Prostate gland (tissue), 2 donors: Measurements from ENCODE around the gene CTNND2. TPM values are rescaled to one million over a fixed set of nuclear protein-coding genes. Genes with fewer than 3 reads are reported as not detected.
"Not testable (repeated sequence)": the region's sequence is repeated elsewhere in the genome, so short reads cannot be mapped to it uniquely, and the experiment has no call there.

Source experiments
- DNase-seq: peaks from one replicate; pipeline ENCODE4 v3.0.0-alpha.2; 2019; ENCODE audit warnings: low spot score
- H3K27ac ChIP-seq, 2 donors: fragments of 200-600 bp; sonication (generic); 2 replicates each; pipeline ENCODE4 v1.5.1; 2017 to 2019
- H3K27me3 ChIP-seq: fragments of 200-600 bp; sonication (generic); replicated peaks from 2 replicates; pipeline ENCODE4 v1.5.1; 2019; ENCODE audit not compliant: insufficient read depth
- H3K36me3 ChIP-seq, 2 donors: fragments of 200-600 bp; sonication (generic); 1 replicate in 1 of 2; 2 replicates in 1 of 2; pipeline versions ENCODE4 v1.5.1 to v1.8.1; 2017 to 2019
- H3K4me1 ChIP-seq: fragments of 200-600 bp; sonication (generic); replicated peaks from 2 replicates; pipeline ENCODE4 v1.5.1; 2019
- H3K4me3 ChIP-seq, 2 donors: fragments of 200-600 bp; sonication (generic); 2 replicates each; pipeline ENCODE4 v1.5.1; 2017 to 2019
- H3K9me3 ChIP-seq: fragments of 200-600 bp; sonication (generic); 2 replicates; pipeline ENCODE4 v1.5.1; 2017
- POLR2A ChIP-seq: fragments of 450-650 bp; IDR thresholded peaks from one replicate; pipeline ENCODE4 v1.6.1; 2016; ENCODE audit warnings: antibody characterized with exemption, mild to moderate bottlenecking
- POLR2AphosphoS5 ChIP-seq: sonication (generic); formaldehyde crosslinking; IDR thresholded peaks from one replicate; pipeline ENCODE4 v1.6.1; 2017; ENCODE audit warnings: antibody characterized with exemption
- WGBS: methylation state at CpG from one replicate; pipeline ENCODE4 v1.1.5; 2018; 5-methylcytosine and 5-hydroxymethylcytosine counted together
- intact Hi-C: fragments of 100-400 bp; cut with DNase I; formaldehyde crosslinking; loops from one replicate; pipeline ENCODE4 v1.14.2; 2022
- total RNA-seq, 2 donors: library from RNA; depleted of rRNA; stranded (reverse); fragments of >200 nt; gene quantifications; one replicate each; pipeline ENCODE4 v1.1.0, GENCODE V29; 2016
- TF ChIP-seq, protein P1 (sequence below), 4 experiments: fragments of 200-600 bp in 2 of 4; fragments of 450-650 bp in 2 of 4; sonication (generic) in 2 of 4; IDR thresholded peaks; 1 replicate in 3 of 4; 2 replicates in 1 of 4; pipeline ENCODE4 v1.5.1; 2016 to 2019; ENCODE audit warnings: antibody characterized with exemption in 4 of 4, mild to moderate bottlenecking in 2 of 4, moderate library complexity in 2 of 4

The CTNND2 gene
- total RNA-seq, 2 donors from 2014 or later = 5.5 to 11.2 TPM

DNA sequence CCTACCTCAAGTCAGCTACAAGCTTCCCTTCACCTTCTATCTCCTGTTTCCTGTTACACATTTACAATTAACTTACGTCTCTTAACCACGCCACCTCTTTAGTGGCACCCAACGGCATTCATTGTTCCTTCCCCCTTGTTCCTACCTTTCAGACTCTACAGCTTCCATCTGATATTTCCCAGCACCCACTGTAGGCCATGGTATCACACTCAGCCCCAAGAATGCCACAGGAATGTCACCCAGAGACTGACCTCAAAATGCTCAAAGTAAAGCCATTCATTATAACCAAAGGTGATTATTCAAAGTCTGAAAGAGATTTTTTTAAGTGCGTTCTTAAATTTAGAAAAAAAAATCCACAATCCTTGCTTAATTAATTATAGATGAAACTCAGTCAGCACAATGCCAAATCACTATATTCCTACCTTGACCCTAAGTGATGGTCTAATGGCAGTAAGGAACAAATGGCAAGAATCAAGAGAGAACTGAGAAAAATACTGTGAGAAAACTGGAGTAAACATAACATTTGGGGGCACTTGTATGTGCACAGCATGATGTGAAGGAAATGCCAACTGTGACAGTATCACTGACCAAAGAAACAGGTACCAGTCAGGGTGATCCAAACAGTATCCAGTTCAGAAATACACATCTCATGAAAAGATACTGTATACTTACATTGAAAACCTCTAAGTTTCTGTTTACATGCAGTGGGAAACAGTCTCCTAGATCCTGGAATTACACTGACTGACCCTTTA, 52.1 kb downstream of the CTNND2 start:
- no peaks in the 10 kb centered on the region for H3K9me3 ChIP-seq
- TF ChIP-seq POLR2A = no peak
- TF ChIP-seq, protein P1, sequence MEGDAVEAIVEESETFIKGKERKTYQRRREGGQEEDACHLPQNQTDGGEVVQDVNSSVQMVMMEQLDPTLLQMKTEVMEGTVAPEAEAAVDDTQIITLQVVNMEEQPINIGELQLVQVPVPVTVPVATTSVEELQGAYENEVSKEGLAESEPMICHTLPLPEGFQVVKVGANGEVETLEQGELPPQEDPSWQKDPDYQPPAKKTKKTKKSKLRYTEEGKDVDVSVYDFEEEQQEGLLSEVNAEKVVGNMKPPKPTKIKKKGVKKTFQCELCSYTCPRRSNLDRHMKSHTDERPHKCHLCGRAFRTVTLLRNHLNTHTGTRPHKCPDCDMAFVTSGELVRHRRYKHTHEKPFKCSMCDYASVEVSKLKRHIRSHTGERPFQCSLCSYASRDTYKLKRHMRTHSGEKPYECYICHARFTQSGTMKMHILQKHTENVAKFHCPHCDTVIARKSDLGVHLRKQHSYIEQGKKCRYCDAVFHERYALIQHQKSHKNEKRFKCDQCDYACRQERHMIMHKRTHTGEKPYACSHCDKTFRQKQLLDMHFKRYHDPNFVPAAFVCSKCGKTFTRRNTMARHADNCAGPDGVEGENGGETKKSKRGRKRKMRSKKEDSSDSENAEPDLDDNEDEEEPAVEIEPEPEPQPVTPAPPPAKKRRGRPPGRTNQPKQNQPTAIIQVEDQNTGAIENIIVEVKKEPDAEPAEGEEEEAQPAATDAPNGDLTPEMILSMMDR (IDR thresholded peaks at IDR 0.05) = no peak
- TF ChIP-seq POLR2AphosphoS5 = no peak
- 58% methylated on average over 4 of the region's 4 CpGs for WGBS

DNA sequence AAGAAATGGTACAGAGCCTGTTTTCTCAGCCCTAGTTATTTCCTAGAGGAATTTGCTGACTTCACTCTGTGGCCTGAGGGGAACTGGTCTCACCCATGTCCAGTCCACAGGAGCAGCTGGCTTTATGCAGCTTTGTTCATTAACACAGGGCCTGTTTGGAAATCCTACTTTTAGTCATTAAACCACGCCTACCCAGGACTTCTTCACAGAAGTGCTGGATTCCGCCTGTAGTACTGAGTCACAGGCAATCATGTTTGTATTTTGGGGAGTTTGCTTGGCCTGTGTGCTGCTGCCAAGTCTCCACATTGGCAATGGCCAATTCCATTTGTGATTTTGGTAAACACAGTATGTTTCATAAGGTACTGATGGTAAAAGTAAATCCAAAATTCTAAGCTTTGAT, 52.8 kb downstream of the CTNND2 start:
- TF ChIP-seq POLR2A (no peak), POLR2AphosphoS5 (no peak)
- TF ChIP-seq, protein P1 (IDR thresholded peaks at IDR 0.05) = no peak
- Histone ChIP-seq H3K4me3 (no peak overlapping the region), H3K4me1 (no peaks in the 10 kb centered on the region), H3K36me3 (no peaks in the 10 kb centered on the region), H3K27ac (no peak overlapping the region), H3K9me3 (no peaks in the 10 kb centered on the region), H3K27me3 (no peaks in the 10 kb centered on the region)
- intact Hi-C loops = no loop called here
- no peak for DNase-seq
- WGBS = 69% methylated on average over 2 of the region's 2 CpGs

More for the DNA sequence above, 52.1 kb downstream of the CTNND2 start:
- no peaks in the 10 kb centered on the region for H3K4me1 ChIP-seq
- H3K36me3 ChIP-seq = no peaks in the 10 kb centered on the region
- intact Hi-C loops = no loop called here
- H3K4me3 ChIP-seq = no peak overlapping the region
- no peaks in the 10 kb centered on the region for H3K27me3 ChIP-seq
- H3K27ac ChIP-seq = no peak overlapping the region
- DNase-seq = no peak

DNA sequence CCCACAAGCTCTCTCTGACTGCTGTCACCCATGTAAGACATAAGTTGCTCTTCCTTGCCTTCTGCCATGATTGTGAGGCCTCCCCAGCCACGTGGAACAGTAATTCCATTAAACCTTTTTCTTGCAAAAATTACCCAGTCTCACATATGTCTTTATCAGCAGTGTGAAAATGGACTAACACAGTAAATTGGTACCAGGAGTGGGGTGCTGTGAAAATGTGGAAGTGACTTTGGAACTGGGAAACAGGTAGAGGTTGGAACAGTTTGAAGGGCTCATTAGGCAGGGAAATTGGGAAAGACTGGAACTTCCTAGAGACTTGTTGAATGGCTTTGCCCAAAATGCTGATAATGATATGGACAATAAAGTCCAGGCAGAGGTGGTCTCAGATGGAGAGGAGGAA, 75.7 kb downstream of the CTNND2 start:
- intact Hi-C loops = not testable (repeated sequence)

DNA sequence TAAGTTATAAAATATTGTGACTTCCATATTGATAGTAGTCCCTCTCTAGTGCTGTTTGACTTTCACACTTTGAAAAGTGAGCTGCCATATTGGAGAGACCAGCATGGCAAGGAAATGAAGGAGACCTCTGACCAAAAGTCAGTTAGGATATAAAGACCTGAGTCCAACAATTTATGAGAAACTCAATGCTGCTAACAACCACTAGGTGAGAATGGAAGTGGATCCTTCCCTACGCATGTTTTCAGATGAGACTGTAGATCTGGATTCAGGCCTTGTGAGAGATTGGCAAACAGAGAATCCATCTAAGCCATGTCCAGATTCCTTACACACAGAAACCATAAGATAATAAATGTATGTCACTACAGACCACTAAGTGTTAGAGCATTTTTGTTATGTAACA, 81.6 kb downstream of the CTNND2 start:
- DNase-seq = no peak
- TF ChIP-seq POLR2AphosphoS5 (no peak), POLR2A (no peak)
- TF ChIP-seq, protein P1 (IDR thresholded peaks at IDR 0.05) = no peak
- Histone ChIP-seq H3K9me3 (no peaks in the 10 kb centered on the region), H3K36me3 (no peaks in the 10 kb centered on the region), H3K27ac (no peak overlapping the region), H3K27me3 (no peaks in the 10 kb centered on the region), H3K4me3 (no peak overlapping the region), H3K4me1 (no peaks in the 10 kb centered on the region)
- WGBS = 93% methylated on average over 1 of the region's 1 CpG
- intact Hi-C loops = no loop called here

More for the DNA sequence above, 75.7 kb downstream of the CTNND2 start:
- 67% methylated on average over 1 of the region's 1 CpG for WGBS
- H3K27me3 ChIP-seq, H3K9me3 ChIP-seq, H3K27ac ChIP-seq, DNase-seq, H3K4me1 ChIP-seq, H3K36me3 ChIP-seq, H3K4me3 ChIP-seq: not testable (repeated sequence)

DNA sequence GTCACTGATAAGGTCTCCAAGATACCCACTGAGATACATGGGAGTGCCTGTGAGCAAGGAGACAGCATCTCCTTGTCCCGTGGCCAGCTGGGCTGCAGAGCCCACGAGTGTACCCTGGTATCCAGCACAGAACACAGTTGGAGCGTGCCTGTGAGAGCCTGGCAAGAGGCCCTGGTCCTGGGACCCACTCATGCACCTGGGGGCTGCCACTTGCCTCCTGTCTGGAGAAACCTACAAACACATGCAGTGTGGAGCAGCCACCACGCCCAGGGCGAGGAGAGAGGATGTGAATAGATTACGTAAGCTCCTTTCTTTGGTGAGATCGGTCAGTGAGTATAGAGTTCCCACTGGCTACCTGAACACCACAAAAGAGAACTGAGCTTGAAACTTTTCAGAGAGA, 88.3 kb downstream of the CTNND2 start:
- no peaks in the 10 kb centered on the region for H3K4me1 ChIP-seq
- no peaks in the 10 kb centered on the region for H3K36me3 ChIP-seq
- 69% methylated on average over 6 of the region's 7 CpGs for WGBS
- no peaks in the 10 kb centered on the region for H3K27me3 ChIP-seq
- no peak overlapping the region for H3K27ac ChIP-seq
- TF ChIP-seq POLR2A = no peak
- no peak overlapping the region for H3K4me3 ChIP-seq
- no peaks in the 10 kb centered on the region for H3K9me3 ChIP-seq
- DNase-seq = no peak
- intact Hi-C loops = no loop called here

DNA sequence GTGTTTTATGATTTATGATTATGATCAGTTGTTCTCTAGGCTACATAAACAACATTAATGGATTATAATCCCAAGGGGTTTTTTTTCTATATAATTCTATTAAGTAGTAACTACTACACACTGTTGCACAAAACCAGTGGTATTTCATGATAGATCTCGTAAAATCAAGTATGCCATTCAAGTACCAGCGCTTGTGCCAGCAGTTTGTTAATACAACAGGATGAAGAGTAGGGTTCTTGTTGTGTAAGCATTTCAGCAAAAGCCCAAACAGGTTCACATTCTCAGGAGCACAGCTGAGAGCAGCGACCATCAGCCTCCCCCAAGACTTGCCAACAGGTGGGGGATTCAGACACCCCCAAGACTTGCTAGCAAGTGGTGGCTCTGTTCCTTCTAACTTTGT, 88.8 kb downstream of the CTNND2 start:
- Histone ChIP-seq H3K4me3 (no peak overlapping the region), H3K27ac (no peak overlapping the region), H3K9me3 (no peaks in the 10 kb centered on the region), H3K27me3 (no peaks in the 10 kb centered on the region), H3K36me3 (no peaks in the 10 kb centered on the region), H3K4me1 (no peaks in the 10 kb centered on the region)
- TF ChIP-seq, protein P1 (IDR thresholded peaks at IDR 0.05) = no peak
- no peak for TF ChIP-seq POLR2AphosphoS5
- no peak for TF ChIP-seq POLR2A
- WGBS = 69% methylated on average over 3 of the region's 3 CpGs
- no peak for DNase-seq
- intact Hi-C loops = no loop called here
